Measurements from ENCODE around the gene UGGT2.
"Not testable (repeated sequence)": the region's sequence is repeated elsewhere in the genome, so short reads cannot be mapped to it uniquely, and the experiment has no call there.

DNA sequence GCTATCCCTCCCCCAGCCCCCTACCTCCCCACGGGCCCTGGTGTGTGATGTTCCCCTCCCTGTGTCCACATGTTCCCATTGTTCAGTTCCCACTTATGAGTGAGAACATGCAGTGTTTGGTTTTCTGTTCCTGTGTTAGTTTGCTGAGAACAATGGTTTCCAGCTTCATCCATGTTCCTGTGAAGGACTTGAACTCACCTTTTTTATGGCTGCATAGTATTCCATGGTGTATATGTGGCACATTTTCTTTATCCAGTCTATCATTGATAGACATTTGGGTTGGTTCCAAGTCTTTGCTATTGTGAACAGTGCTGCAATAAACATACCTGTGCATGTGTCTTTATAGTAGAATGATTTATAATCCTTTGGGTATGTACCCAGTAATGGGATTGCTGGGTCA is 271.3 kb downstream of the UGGT2 start:
- TF ChIP-seq EP300, CTCF, POLR2AphosphoS5, POLR2A (IDR thresholded peaks at IDR 0.05): not testable (repeated sequence)
